ENCODE measurements around the gene CD300C. TPM values are rescaled to one million over a fixed set of nuclear protein-coding genes. Genes with fewer than 3 reads are reported as not detected.

The CD300C gene
- total RNA-seq, 1 experiment from 2014 or later = not detected

GRCh38 chr17:74543891-74544760 is 1.8 kb downstream of the CD300C start:
- Histone ChIP-seq H3K9me3 (no peaks in the 10 kb centered on the region), H3K36me3 (no peaks in the 10 kb centered on the region), H3K27me3 (no peaks in the 10 kb centered on the region), H3K4me3 (no peak overlapping the region)
- no peak for DNase-seq

GRCh38 chr17:74543406-74543805 is 2.5 kb downstream of the CD300C start:
- no peak for DNase-seq
- Histone ChIP-seq H3K27me3 (no peaks in the 10 kb centered on the region), H3K9me3 (no peaks in the 10 kb centered on the region), H3K36me3 (no peaks in the 10 kb centered on the region), H3K4me3 (no peak overlapping the region)

GRCh38 chr17:74542727-74543383 is 3.1 kb downstream of the CD300C start:
- H3K9me3 ChIP-seq = no peaks in the 10 kb centered on the region
- peaks cover 2% of the 10 kb centered on the region for H3K27me3 ChIP-seq
- H3K4me3 ChIP-seq = no peak overlapping the region
- DNase-seq = no peak
- H3K36me3 ChIP-seq = no peaks in the 10 kb centered on the region

- DNase-seq = no peak
- H3K36me3 ChIP-seq = no peaks in the 10 kb centered on the region
- H3K27me3 ChIP-seq = peaks cover 8% of the 10 kb centered on the region
- no peaks in the 10 kb centered on the region for H3K9me3 ChIP-seq
- H3K4me3 ChIP-seq = no peak overlapping the region
Measured at GRCh38 chr17:74542166-74542565, 3.7 kb downstream of the CD300C start.

- H3K36me3 ChIP-seq = no peaks in the 10 kb centered on the region
- H3K27me3 ChIP-seq = peaks cover 15% of the 10 kb centered on the region
- no peaks in the 10 kb centered on the region for H3K9me3 ChIP-seq
- H3K4me3 ChIP-seq = no peak overlapping the region
- no peak for DNase-seq
Measured at GRCh38 chr17:74541176-74542111, 4.5 kb downstream of the CD300C start.

- DNase-seq = no peak
- Histone ChIP-seq H3K9me3 (0 out of 2 replicates have a peak, but pooled peaks cover 3% of the 10 kb centered on the region), H3K4me3 (no peak overlapping the region), H3K27me3 (peaks cover 26% of the 10 kb centered on the region), H3K36me3 (no peaks in the 10 kb centered on the region)
Measured at GRCh38 chr17:74539281-74539820, 6.6 kb downstream of the CD300C start.

- Histone ChIP-seq H3K4me3 (no peak overlapping the region), H3K27me3 (peaks cover 28% of the 10 kb centered on the region), H3K36me3 (no peaks in the 10 kb centered on the region), H3K9me3 (0 out of 2 replicates have a peak, but pooled peaks cover 3% of the 10 kb centered on the region)
- DNase-seq = no peak
Measured at GRCh38 chr17:74536890-74537289, 9.0 kb downstream of the CD300C start.

- 0 out of 2 replicates have a peak, but pooled peaks cover 3% of the 10 kb centered on the region for H3K9me3 ChIP-seq
Measured at GRCh38 chr17:74532115-74532514, 13.8 kb downstream of the CD300C start.

GRCh38 chr17:74531231-74531761 is 14.6 kb downstream of the CD300C start, which contains the start of gene CD300LB:
Gene CD300LB, minus strand, starts transcription at chr17:74531475. Its CDS starts 125 bp downstream, at chr17:74531350.
- DNase-seq = no peak
- H3K9me3 ChIP-seq = 0 out of 2 replicates have a peak, but pooled peaks cover 3% of the 10 kb centered on the region
- H3K36me3 ChIP-seq = no peaks in the 10 kb centered on the region
- H3K27me3 ChIP-seq = peaks cover 12% of the 10 kb centered on the region
- H3K4me3 ChIP-seq = no peak within 1 kb of the TSS

More at GRCh38 chr17:74532115-74532514, 13.8 kb downstream of the CD300C start:
- no peaks in the 10 kb centered on the region for H3K36me3 ChIP-seq
- no peak overlapping the region for H3K4me3 ChIP-seq
- H3K27me3 ChIP-seq = peaks cover 19% of the 10 kb centered on the region
- no peak for DNase-seq

- no peak for DNase-seq
- H3K27me3 ChIP-seq = peaks cover 8% of the 10 kb centered on the region
- no peaks in the 10 kb centered on the region for H3K36me3 ChIP-seq
- H3K4me3 ChIP-seq = no peak overlapping the region
- H3K9me3 ChIP-seq = 0 out of 2 replicates have a peak, but pooled peaks cover 3% of the 10 kb centered on the region
Measured at GRCh38 chr17:74530831-74531150, 15.1 kb downstream of the CD300C start.

GRCh38 chr17:74529243-74529642 is 16.7 kb downstream of the CD300C start:
- no peak overlapping the region for H3K4me3 ChIP-seq
- DNase-seq = no peak
- 0 out of 2 replicates have a peak, but pooled peaks cover 2% of the 10 kb centered on the region for H3K27me3 ChIP-seq
- no peaks in the 10 kb centered on the region for H3K36me3 ChIP-seq
- no peaks in the 10 kb centered on the region for H3K9me3 ChIP-seq

- Histone ChIP-seq H3K9me3 (no peaks in the 10 kb centered on the region), H3K27me3 (0 out of 2 replicates have a peak, but pooled peaks cover 2% of the 10 kb centered on the region), H3K36me3 (no peaks in the 10 kb centered on the region), H3K4me3 (no peak overlapping the region)
- DNase-seq = no peak
Measured at GRCh38 chr17:74528491-74529199, 17.3 kb downstream of the CD300C start.

GRCh38 chr17:74527756-74528155 is 18.2 kb downstream of the CD300C start:
- no peaks in the 10 kb centered on the region for H3K36me3 ChIP-seq
- H3K27me3 ChIP-seq = 0 out of 2 replicates have a peak, but pooled peaks cover 2% of the 10 kb centered on the region
- no peak for DNase-seq
- H3K9me3 ChIP-seq = no peaks in the 10 kb centered on the region
- no peak overlapping the region for H3K4me3 ChIP-seq

GRCh38 chr17:74527081-74527480 is 18.8 kb downstream of the CD300C start:
- Histone ChIP-seq H3K27me3 (no peaks in the 10 kb centered on the region), H3K36me3 (no peaks in the 10 kb centered on the region), H3K9me3 (no peaks in the 10 kb centered on the region), H3K4me3 (no peak overlapping the region)
- DNase-seq = no peak

- H3K4me3 ChIP-seq = no peak overlapping the region
- no peaks in the 10 kb centered on the region for H3K9me3 ChIP-seq
- H3K36me3 ChIP-seq = no peaks in the 10 kb centered on the region
- DNase-seq = no peak
- H3K27me3 ChIP-seq = no peaks in the 10 kb centered on the region
Measured at GRCh38 chr17:74526681-74527080, 19.2 kb downstream of the CD300C start.

Data from MG63 (cell line).